GM12801 (cell line): ENCODE measurements around the gene FGF14.

ENCODE experiments used
- TF ChIP-seq, protein P1 (sequence below): IDR thresholded peaks from one replicate; pipeline ENCODE4 v1.5.1; 2011; ENCODE audit warnings: control low read depth; ENCODE audit not compliant: insufficient read length; ENCODE audit errors: extremely low read depth

FGF14 gene

DNA sequence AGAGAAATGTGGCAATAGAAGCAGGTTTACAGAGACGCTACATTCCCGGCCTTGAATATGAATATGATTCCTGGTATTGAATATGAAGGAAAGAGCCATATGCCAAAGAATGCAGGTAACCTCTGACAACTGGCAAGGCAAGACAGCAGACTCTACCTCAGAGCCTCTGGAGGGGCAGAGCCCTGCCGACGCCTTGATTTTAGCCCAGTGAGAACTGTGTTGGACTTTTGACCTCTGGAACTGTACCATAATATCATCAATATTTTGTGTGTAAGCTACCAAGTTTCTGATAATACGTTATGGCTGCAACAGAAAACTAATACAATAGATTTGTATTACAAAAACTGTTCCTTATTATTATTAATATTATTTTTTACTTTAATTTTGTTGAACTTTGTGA lies 219.7 kb downstream of the FGF14 start:
- TF ChIP-seq, protein P1, sequence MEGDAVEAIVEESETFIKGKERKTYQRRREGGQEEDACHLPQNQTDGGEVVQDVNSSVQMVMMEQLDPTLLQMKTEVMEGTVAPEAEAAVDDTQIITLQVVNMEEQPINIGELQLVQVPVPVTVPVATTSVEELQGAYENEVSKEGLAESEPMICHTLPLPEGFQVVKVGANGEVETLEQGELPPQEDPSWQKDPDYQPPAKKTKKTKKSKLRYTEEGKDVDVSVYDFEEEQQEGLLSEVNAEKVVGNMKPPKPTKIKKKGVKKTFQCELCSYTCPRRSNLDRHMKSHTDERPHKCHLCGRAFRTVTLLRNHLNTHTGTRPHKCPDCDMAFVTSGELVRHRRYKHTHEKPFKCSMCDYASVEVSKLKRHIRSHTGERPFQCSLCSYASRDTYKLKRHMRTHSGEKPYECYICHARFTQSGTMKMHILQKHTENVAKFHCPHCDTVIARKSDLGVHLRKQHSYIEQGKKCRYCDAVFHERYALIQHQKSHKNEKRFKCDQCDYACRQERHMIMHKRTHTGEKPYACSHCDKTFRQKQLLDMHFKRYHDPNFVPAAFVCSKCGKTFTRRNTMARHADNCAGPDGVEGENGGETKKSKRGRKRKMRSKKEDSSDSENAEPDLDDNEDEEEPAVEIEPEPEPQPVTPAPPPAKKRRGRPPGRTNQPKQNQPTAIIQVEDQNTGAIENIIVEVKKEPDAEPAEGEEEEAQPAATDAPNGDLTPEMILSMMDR: no peak

DNA sequence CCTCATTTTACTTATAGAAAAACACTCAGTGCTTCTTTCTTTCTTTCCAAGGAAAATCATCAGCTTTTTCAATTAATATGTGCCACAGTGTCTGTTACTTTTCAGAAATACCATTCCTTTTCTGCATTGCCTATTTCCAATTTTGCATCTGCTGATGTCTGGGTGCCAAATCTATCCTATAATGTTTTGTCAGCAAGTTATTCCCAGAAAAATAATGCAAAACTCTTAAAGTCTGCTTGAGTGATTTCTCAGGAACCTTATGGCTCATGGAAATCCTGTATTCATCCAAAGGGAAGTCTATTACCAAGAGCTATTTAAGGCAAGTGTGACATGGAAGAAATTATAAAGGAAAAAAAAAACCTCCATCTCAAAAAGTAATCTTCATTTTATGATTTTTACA lies 224.4 kb downstream of the FGF14 start:
- TF ChIP-seq, protein P1: no peak

DNA sequence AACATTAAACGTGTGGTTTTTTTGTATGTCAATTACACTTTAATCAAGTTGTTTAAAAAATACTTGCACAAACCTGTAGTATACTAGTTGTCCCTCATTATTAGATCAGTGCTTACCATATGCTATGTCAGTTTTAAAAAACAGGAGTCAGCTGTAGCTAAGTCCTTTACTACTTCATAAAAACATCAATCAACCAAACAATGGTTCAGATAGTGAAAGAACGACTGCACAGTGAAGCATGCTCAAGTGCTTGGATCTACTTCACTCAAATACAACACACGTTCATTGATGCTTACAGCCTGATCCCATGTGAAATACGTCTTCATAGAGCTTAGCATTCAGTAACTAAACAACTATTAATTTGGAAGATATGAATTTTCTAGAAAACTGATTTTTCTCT lies 225.0 kb downstream of the FGF14 start:
- TF ChIP-seq, protein P1: no peak

DNA sequence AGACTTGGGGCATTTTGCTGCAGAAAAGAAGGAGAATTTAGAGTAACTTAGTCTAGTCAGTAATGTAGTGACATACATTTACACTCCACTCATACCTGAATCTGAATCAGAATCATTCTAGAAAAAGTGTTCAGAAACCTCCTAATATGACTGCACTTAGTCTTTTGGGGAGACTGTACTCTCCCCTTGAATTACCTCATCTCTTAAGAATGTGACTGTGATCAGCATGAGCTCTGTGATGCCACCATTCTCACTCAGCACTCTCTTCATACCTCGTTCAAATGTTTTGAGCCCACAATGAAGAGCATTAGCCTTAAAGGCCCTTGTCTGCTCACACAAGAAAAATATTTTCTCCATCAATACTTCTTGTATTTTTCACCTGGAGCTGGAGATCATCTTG lies 229.4 kb downstream of the FGF14 start:
- TF ChIP-seq, protein P1: no peak

DNA sequence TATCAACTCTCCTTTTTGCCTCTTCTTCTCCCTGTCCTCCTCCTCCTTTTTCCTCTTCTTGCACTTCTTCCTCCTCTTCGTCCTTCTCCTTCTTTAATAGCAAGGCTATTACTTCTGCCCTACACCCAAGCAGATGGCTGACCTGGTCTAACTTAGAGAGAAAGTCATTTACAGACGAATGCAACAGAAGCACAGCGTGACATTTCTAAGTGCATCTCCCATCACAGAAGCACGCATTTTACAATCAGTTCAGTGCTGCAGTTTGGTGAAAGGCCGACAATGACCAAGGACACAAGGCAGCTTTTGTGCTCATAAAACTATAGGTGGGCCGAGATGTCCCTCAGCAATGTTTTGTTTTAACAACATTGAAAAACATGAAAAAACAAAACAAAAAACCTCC lies 231.5 kb downstream of the FGF14 start:
- TF ChIP-seq, protein P1: no peak

DNA sequence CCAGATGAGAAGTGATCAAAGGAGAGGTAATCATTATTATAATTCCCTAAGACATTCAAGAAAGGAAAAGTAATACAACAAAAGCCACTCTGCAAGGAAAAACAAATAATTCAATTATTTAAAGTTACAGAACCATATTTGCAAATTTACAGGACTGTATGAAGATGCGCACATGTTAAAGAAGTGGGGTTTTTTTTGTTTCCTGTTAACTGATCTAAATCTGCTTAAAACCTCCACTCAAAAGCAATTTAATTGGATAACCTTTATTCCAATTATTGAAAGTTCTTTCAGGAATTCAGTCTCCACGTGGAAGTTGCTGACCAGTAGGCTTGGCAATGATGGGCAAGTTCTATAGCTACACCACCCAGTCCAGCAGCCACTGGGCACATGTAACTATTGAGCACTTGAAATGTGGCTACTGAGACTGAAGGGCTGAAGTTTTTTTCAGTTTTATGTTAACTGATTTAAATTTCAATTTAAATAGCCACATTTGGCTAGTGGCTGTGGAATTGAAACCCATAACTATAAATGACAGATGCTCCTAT lies 232.3 kb downstream of the FGF14 start:
- TF ChIP-seq, protein P1: no peak

DNA sequence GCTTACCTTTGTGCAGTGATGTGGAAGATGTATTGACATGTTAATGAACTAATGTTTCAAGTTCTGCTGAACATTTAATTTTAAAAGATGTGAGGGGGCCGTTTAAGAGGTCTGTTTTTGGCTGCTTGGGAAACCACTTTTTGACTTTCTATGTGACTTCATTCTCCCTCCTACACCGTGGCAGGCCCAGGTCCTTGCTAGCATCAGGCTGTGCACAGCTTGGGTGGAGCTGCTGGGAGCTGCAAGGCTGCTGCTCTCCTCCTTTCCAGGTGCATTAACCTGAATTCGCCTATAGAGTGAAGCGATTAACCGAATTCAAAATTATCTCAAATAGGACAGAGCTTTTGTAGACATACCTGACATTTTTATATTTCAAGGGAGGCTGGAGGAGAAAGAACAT lies 249.1 kb downstream of the FGF14 start:
- TF ChIP-seq, protein P1: no peak

DNA sequence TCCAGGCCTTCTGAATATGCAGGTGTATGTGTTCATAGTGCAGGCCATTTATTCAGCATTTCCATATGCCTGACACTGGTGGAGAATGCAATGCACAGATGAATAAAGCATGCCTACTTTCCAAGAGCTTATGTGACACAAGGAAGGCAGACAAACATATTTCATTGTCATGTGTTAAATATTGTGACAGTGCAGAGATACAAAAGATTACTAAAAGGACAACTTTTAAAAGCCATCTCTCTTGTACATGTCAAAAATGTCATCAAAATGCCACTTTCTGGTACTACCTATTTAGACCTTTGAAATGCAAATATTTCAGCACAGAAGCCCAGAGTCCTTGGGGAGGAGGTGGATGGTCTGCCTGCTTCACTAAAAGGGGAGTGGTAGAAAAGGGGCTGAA lies 254.5 kb downstream of the FGF14 start:
- TF ChIP-seq, protein P1: no peak
